Measurements from ENCODE around the gene DHRS12.

The DHRS12 gene

GRCh38 chr13:51719394-51719793, 84.6 kb downstream of the DHRS12 start:
- no peak for DNase-seq
- in situ Hi-C loops (cut with HindIII; ENCODE audit: low pct_ligation_motif_present, low pct_unique_long_range_greater_than_20kb, low sequenced_read_pairs), result no loop called here
